ENCODE measurements around the gene HAND1.

The HAND1 gene

DNA sequence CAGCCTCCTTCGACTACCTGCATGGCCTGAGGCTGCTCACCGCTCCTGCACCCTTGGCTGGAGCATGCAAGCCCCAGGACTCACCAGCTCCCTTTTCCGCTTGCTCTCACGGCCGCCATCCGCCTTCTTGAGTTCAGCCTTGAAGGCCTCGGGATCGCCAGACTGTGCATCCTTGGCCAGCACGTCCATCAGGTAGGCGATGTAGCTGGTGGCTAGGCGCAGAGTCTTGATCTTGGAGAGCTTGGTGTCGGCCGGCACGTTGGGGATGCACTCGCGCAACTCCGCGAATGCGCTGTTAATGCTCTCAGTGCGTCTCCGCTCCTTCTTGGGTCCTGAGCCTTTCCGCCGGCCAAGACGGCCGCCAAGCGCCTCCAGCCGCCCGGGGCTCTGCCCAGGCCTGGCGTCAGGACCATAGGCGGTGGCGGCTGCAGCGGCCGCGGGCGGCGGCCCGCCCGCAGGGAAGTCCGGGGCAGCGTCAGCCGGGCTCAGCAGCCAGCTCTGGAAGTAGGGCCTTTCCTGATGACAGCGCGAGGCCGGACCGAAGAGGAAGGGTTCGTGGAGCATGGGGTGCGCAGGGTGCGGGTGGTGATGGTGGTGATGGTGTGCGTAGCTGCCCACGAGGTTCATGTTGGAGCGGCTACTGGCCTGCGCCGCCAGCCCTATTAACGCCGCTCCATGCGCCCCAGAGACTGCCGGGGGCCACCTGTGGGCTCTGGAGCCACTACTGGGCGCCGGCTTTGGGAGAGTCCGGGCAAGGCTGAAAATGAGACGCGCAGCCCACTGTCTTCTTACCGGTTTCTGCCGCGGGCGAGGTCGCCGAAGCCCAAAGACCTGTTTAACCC is 424 bp downstream of the HAND1 start:
- no peak overlapping the region for H3K27ac Mint-ChIP-seq
- H3K36me3 Mint-ChIP-seq (ENCODE audit: low read depth), result peaks cover 4% of the 10 kb centered on the region
- peaks cover 55% of the 10 kb centered on the region for H3K4me1 Mint-ChIP-seq (ENCODE audit: low read depth)
- H3K9me3 Mint-ChIP-seq, result no peaks in the 10 kb centered on the region
- H3K27me3 Mint-ChIP-seq, result peaks cover 85% of the 10 kb centered on the region
- H3K4me3 Mint-ChIP-seq, result peak overlapping the region; percentile 71

DNA sequence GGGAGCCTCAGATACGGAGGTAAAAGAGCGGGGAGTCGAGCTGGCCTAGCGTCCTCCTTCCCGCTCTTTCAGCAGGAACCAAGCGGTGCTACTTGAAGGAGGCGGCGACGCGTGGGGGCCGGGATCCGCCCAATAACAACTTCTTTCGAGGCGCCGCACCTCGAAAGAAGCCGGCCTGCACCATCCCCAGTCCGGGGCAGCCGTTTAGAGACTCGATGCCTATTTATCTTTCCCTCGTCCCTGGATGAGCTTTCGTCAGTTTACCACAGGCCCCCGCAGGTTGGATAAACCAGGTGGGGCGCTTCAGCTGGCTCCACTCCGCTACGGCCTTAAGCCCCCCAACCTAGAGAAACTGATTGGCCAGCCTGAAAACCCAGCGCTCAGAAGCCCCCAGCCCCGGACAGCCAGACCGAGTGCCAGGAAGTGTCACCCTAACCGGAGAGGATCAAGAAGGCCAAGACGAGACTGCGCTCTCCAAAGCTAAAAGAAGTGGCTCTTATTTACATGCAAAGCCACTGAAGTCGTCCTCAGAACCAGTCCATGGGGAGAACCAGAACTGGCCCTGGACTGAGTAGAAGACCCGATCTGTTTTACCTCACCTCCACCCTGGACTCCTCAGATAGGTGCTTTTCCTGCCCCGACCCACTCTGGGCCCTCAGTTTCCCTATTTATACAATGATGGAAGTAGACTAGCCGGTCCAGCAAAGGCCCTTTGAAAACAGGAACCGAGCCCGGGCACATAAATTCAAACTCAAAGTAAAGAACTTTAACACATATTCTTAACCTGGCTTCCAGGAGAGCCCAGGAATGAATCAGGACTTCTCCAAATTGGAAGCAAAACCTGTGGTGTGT is 1.4 kb downstream of the HAND1 start:
- peaks cover 4% of the 10 kb centered on the region for H3K36me3 Mint-ChIP-seq (ENCODE audit: low read depth)
- H3K27ac Mint-ChIP-seq, result no peak overlapping the region
- peaks cover 54% of the 10 kb centered on the region for H3K4me1 Mint-ChIP-seq (ENCODE audit: low read depth)
- H3K27me3 Mint-ChIP-seq, result peaks cover 85% of the 10 kb centered on the region
- H3K9me3 Mint-ChIP-seq, result no peaks in the 10 kb centered on the region
- H3K4me3 Mint-ChIP-seq, result peak overlapping the region; percentile 71

DNA sequence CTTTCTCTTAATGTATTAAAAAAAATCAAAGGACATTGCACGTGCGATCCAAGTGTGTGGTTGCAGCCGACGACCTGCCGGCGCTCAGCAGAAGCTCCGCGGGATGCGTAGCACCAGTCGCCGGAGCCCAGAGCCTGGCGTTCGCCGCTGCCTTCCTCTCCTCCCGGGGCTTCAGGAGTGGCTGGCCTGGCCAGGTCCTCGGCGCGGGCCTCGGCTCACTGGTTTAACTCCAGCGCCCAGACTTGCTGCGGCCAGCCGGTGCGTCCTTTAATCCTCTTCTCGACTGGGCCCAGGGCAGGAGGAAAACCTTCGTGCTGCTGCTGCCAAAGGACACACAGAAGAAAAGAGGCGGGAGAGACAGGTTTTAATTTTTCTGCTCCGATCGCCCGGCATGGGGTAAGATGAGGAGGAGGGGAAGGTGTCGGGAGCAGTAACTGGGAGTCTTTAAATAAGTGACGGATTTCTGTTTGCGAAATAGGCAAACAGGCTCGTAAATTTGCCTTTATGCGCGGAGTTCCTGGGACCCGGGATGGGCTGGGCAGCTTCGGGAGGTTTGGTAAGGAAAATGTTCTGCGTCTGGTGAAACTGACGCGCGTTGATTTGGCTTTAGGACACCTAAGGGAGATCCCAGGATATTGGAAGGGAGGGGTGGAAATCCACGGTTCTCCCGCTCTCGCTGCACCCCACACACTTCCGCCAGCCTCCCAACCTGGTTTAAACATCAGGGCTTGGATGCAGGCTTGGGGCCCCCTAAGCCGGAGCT is 2.3 kb downstream of the HAND1 start:
- Mint-ChIP-seq H3K4me1 (ENCODE audit: low read depth) (peaks cover 54% of the 10 kb centered on the region), H3K27ac (peak overlapping the region; percentile 13)

GRCh38 chr5:154474396-154475334 is 3.4 kb downstream of the HAND1 start:
- Mint-ChIP-seq H3K27me3 (peaks cover 86% of the 10 kb centered on the region), H3K9me3 (no peaks in the 10 kb centered on the region), H3K4me3 (peak overlapping the region; percentile 40), H3K27ac (peak overlapping the region; percentile 30), H3K36me3 (ENCODE audit: low read depth) (peaks cover 4% of the 10 kb centered on the region), H3K4me1 (ENCODE audit: low read depth) (peaks cover 48% of the 10 kb centered on the region)

More for the DNA sequence above, 2.3 kb downstream of the HAND1 start:
- Mint-ChIP-seq H3K4me3 (peak overlapping the region; percentile 4), H3K36me3 (ENCODE audit: low read depth) (peaks cover 4% of the 10 kb centered on the region), H3K27me3 (peaks cover 85% of the 10 kb centered on the region), H3K9me3 (no peaks in the 10 kb centered on the region)

DNA sequence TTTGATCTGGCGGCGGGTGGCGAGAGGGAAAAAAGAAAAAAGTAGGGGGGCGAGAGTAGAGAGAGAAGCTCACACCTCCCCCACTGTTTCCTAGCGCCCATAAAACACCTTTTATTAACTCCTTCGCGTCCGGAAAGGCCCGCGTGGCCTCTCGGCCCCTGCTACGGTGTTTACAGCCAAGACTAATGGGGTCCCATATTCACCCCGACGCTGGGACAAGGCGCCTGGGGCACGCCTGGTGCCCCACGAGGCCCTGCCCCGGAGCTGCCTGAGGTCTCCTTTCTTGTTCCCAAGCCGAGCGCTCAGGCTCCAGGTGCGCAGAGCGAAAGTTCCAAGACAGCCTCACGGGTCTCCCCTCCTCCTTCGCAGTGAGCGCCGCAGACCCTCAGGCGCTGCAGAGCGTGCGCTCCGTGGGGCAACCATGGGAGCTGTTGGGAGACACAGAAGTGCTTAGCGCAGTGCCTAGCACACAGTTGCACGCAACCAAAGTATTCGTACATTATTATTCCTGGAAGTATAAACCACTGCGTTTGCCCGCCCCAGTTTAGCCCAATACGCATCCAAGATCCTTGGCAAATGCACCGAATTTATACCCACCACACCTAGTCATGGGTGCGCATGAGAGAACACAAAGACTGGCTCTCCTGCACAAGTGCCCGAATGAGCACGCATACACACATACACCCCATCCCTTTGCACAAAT is 4.3 kb downstream of the HAND1 start:
- peaks cover 41% of the 10 kb centered on the region for H3K4me1 Mint-ChIP-seq (ENCODE audit: low read depth)

DNA sequence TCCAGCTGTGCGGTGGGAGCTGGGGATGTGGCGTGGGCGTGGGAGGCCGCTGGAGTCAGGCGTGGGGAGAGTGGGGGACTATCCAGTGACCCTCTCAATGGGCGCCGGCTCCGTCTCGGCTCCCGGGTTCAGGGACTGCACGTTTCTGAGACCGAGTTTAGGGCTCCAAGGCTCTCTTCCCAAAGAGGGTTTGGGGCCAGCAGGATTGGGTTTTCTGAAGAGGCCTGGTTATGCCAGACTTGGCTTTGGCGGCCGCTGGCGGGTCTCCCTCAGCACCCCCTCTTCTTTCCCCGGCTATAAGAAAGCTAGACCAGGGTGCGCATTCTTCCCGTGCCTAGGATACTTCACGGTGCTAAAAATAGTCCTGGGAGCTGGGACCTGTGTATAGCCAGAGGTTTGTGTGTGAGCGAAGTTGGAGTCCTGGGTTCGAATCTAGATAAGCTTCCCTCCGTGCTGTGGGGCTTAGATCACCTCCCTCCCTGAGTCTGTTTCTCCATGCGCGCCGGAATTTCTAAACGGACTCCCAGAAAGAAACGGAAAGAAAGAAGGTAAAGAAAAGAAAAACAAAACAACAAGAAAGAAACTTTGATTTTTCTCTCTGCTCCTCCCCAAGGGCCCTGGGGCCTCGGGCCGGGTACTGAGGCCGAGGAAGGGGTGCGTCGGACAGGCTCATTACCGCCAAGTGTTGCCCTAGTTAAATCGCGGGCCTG is 5.0 kb downstream of the HAND1 start:
- Mint-ChIP-seq H3K36me3 (ENCODE audit: low read depth) (peaks cover 4% of the 10 kb centered on the region), H3K4me1 (ENCODE audit: low read depth) (peaks cover 41% of the 10 kb centered on the region), H3K9me3 (no peaks in the 10 kb centered on the region), H3K4me3 (no peak overlapping the region), H3K27me3 (peaks cover 87% of the 10 kb centered on the region), H3K27ac (no peak overlapping the region)

More for the DNA sequence above, 4.3 kb downstream of the HAND1 start:
- H3K4me3 Mint-ChIP-seq, result peak overlapping the region; percentile 40
- H3K27me3 Mint-ChIP-seq, result peaks cover 83% of the 10 kb centered on the region
- H3K27ac Mint-ChIP-seq, result no peak overlapping the region
- peaks cover 4% of the 10 kb centered on the region for H3K36me3 Mint-ChIP-seq (ENCODE audit: low read depth)
- H3K9me3 Mint-ChIP-seq, result no peaks in the 10 kb centered on the region

DNA sequence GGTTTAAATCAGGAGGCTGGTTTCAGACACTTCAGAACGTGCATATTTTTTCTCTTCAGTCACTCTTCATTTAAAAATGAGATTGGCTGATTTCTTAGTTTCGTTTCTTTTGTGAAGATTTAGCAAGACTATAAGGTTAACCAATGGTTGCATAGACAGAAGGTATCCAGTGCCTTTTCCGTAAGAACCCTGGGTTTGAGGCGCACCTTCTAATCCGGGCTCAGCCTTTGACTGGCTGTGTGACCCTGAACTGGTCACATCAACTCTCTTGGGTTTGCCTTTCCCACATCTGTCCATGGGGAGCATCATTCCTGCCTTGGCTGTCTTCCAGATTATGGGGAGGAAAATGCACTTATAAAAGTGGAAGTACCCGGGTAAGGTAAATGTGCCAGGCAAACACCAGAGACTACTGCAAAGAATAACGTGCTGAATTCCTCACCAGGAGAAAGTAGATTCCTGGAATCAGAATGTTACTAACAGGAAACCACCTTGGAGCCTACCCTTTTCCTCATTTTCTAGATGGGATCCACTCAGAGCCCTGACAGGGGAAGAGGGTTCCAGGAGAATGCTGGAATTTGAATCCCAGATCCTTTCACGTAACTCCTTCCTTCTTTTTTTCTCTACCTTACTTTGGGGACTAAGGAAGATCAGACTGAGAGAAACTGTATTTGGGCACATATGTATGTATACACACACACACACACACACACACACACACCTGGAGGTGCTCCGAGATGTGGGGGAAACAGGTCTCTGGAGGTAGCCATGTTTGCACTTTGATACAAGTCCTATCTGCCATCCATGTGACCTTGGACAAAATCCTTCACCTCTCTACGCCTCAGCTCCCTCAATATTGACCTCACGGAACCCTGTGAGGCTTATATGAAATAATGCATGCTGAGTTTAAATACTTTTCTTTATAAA is 6.8 kb downstream of the HAND1 start:
- Mint-ChIP-seq H3K4me3 (no peak overlapping the region), H3K27ac (no peak overlapping the region)

GRCh38 chr5:154470137-154470536 is 7.9 kb downstream of the HAND1 start:
- Mint-ChIP-seq H3K36me3 (ENCODE audit: low read depth) (no peaks in the 10 kb centered on the region), H3K4me3 (no peak overlapping the region), H3K27me3 (peaks cover 76% of the 10 kb centered on the region), H3K27ac (no peak overlapping the region), H3K4me1 (ENCODE audit: low read depth) (peaks cover 21% of the 10 kb centered on the region), H3K9me3 (no peaks in the 10 kb centered on the region)

More for the DNA sequence above, 6.8 kb downstream of the HAND1 start:
- Mint-ChIP-seq H3K4me1 (ENCODE audit: low read depth) (peaks cover 29% of the 10 kb centered on the region), H3K36me3 (ENCODE audit: low read depth) (no peaks in the 10 kb centered on the region), H3K9me3 (no peaks in the 10 kb centered on the region), H3K27me3 (peaks cover 84% of the 10 kb centered on the region)

GRCh38 chr5:154467655-154468354 is 10.2 kb downstream of the HAND1 start:
- no peaks in the 10 kb centered on the region for H3K4me1 Mint-ChIP-seq (ENCODE audit: low read depth)
- H3K27me3 Mint-ChIP-seq, result peaks cover 54% of the 10 kb centered on the region
- H3K36me3 Mint-ChIP-seq (ENCODE audit: low read depth), result no peaks in the 10 kb centered on the region
- H3K27ac Mint-ChIP-seq, result no peak overlapping the region
- no peak overlapping the region for H3K4me3 Mint-ChIP-seq
- no peaks in the 10 kb centered on the region for H3K9me3 Mint-ChIP-seq

- no peak overlapping the region for H3K4me3 Mint-ChIP-seq
- H3K4me1 Mint-ChIP-seq (ENCODE audit: low read depth), result no peaks in the 10 kb centered on the region
- peaks cover 43% of the 10 kb centered on the region for H3K27me3 Mint-ChIP-seq
- H3K27ac Mint-ChIP-seq, result no peak overlapping the region
- no peaks in the 10 kb centered on the region for H3K9me3 Mint-ChIP-seq
- H3K36me3 Mint-ChIP-seq (ENCODE audit: low read depth), result no peaks in the 10 kb centered on the region
Measured at GRCh38 chr5:154466671-154467070, 11.4 kb downstream of the HAND1 start.

DNA sequence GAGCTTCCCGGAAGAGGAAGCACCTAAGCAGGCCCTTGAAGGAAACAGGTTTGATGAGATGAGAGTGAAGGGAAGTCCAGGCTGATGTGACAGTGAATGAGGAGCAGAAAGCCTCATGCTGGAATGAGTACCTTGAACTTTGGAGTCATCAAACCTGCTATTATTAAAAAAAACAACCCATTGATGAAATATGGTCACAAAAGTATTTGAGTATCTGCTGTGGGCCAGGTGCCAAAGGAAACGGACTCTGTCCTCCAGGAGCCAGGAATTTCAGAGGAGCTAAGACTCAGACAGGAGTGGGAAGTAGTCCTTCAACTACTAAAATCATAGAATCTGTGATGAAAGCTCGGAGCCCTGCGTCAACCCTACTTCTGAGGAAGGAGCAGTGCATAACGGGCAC is 11.9 kb downstream of the HAND1 start:
- no peak overlapping the region for H3K27ac Mint-ChIP-seq
- H3K9me3 Mint-ChIP-seq, result no peaks in the 10 kb centered on the region
- no peaks in the 10 kb centered on the region for H3K4me1 Mint-ChIP-seq (ENCODE audit: low read depth)
- no peak overlapping the region for H3K4me3 Mint-ChIP-seq
- H3K27me3 Mint-ChIP-seq, result peaks cover 38% of the 10 kb centered on the region
- H3K36me3 Mint-ChIP-seq (ENCODE audit: low read depth), result no peaks in the 10 kb centered on the region

- no peaks in the 10 kb centered on the region for H3K36me3 Mint-ChIP-seq (ENCODE audit: low read depth)
- peaks cover 28% of the 10 kb centered on the region for H3K27me3 Mint-ChIP-seq
- no peak overlapping the region for H3K4me3 Mint-ChIP-seq
- H3K4me1 Mint-ChIP-seq (ENCODE audit: low read depth), result no peaks in the 10 kb centered on the region
- no peak overlapping the region for H3K27ac Mint-ChIP-seq
- H3K9me3 Mint-ChIP-seq, result no peaks in the 10 kb centered on the region
Measured at GRCh38 chr5:154465169-154465568, 12.9 kb downstream of the HAND1 start.

All from stimulated activated naive CD8-positive, alpha-beta T cell treated with anti-CD3 and anti-CD28 coated beads, Interleukin-15, Interleukin-2, amounts not matched to agents 100 ng/mL and 50 ng/mL, for 24 hours (primary cell).